H1 (cell line): ENCODE data around the gene CAT. TPM values are rescaled to one million over a fixed set of nuclear protein-coding genes. Genes with fewer than 3 reads are reported as not detected.

Experiments
- HDAC2 ChIP-seq, 2 experiments: fragments of 300-600 bp in 1 of 2; sonication (generic) in 1 of 2; IDR thresholded peaks; 2 replicates each; pipeline ENCODE4 v1.6.1; 2011 to 2012; ENCODE audit warnings: low read depth in 2 of 2, low read length in 2 of 2, mild to moderate bottlenecking in 2 of 2, moderate library complexity in 2 of 2, borderline replicate concordance in 1 of 2, inconsistent platforms in 1 of 2
- TAF7 ChIP-seq: optimal IDR thresholded peaks from 2 replicates; pipeline ENCODE3; 2011; ENCODE audit warnings: low read depth, mild to moderate bottlenecking, inconsistent platforms, low read length, moderate library complexity, borderline replicate concordance
- TCF12 ChIP-seq: IDR thresholded peaks from 2 replicates; pipeline ENCODE4 v1.6.1; 2011; ENCODE audit warnings: low read depth, mild to moderate bottlenecking, low read length
- polyA plus RNA-seq, 7 experiments: library from polyadenylated mRNA; depleted of rRNA in 3 of 7; stranded (reverse) in 5 of 7; unstranded in 2 of 7; fragments of >200 nt in 5 of 7; fragments of 200-250 nt in 2 of 7; gene quantifications; 1 replicate in 5 of 7; 2 replicates in 1 of 7; 4 replicates in 1 of 7; pipeline versions ENCODE4 v1.2.1 to v1.2.3, GENCODE V29; 2011 to 2013; ENCODE audit warnings: missing spikeins in 2 of 7, mixed read lengths in 2 of 7
- total RNA-seq: library from RNA; stranded (reverse); fragmentation: NEBNext Ultra II Directional; extraction: Animal tissue kit (Norgen Biotek cat#: 25700); gene quantifications from 2 replicates; pipeline ENCODE4 v1.2.1, GENCODE V29; 2021
- TF ChIP-seq, protein P1 (sequence below): IDR thresholded peaks from 2 replicates; pipeline ENCODE4 v1.6.1; 2012; ENCODE audit warnings: low read length, inconsistent platforms

Gene CAT
- total and polyA plus RNA-seq, 2 of the 8 experiments (the other 6 are each of a cell fraction or from before 2014, with no cell fraction given): 9.6 to 15.0 TPM

DNA sequence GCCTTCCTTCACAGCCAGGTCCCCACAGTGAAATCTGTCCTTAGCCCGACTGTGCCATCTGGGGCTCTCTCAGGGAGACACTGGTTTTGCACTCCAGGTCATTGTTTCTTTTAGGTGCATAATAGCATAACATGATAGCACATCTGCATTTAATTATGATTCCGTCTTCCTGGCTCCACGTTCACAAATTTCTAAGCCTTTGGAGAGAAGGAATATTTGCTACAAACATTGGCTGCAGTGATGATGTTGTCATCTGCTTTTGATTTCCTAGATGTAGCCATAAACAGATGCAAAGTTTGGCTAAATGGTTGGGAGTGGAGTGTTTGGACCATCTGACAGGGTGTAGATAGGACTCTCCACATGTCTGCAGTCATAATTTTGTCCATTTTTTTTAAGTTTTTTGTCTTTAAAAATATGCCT lies 12.0 kb upstream of the CAT start (continued):
- TF ChIP-seq TCF12 (no peak), HDAC2 (IDR thresholded peaks at IDR 0.05; ENCODE audit: borderline replicate concordance in 1 of 2, low read depth in 2 of 2, low read length in 2 of 2) (no peak), TAF7 (no peak)
- TF ChIP-seq, protein P1, sequence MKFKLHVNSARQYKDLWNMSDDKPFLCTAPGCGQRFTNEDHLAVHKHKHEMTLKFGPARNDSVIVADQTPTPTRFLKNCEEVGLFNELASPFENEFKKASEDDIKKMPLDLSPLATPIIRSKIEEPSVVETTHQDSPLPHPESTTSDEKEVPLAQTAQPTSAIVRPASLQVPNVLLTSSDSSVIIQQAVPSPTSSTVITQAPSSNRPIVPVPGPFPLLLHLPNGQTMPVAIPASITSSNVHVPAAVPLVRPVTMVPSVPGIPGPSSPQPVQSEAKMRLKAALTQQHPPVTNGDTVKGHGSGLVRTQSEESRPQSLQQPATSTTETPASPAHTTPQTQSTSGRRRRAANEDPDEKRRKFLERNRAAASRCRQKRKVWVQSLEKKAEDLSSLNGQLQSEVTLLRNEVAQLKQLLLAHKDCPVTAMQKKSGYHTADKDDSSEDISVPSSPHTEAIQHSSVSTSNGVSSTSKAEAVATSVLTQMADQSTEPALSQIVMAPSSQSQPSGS: no peak
